K562 (cell line): ENCODE results near the gene IL15RA. TPM values are rescaled to one million over a fixed set of nuclear protein-coding genes. Genes with fewer than 3 reads are reported as not detected.
A peak's percentile ranks its signal among the peaks of the same experiment; 100 is the strongest.

Source experiments
- CC2D1A ChIP-seq: fragments of 450-650 bp; IDR thresholded peaks from 2 replicates; pipeline ENCODE4 v1.6.1; 2017; ENCODE audit warnings: mild to moderate bottlenecking
- CEBPG ChIP-seq, 3 experiments: fragments of 200-800 bp in 1 of 3; sonication (Bioruptor generic) in 1 of 3; sonication (generic) in 1 of 3; formaldehyde crosslinking in 1 of 3; IDR thresholded peaks in 2 of 3; conservative IDR thresholded peaks in 1 of 3; 2 replicates each; pipeline versions ENCODE4 v1.6.1 to v1.8.0; 2016 to 2022; ENCODE audit warnings: missing compliant biosample characterization in 2 of 3, missing genetic modification characterization in 2 of 3, mild to moderate bottlenecking in 1 of 3, missing genetic modification reagents in 1 of 3
- E2F6 ChIP-seq, 2 experiments: IDR thresholded peaks; 2 replicates each; pipeline ENCODE4 v1.6.1; 2011; ENCODE audit warnings: borderline replicate concordance in 1 of 2, control low read depth in 1 of 2, low read depth in 1 of 2, low read length in 1 of 2, mild to moderate bottlenecking in 1 of 2, mixed read lengths in 1 of 2, moderate library complexity in 1 of 2; ENCODE audit not compliant: insufficient read depth in 1 of 2, insufficient read length in 1 of 2, poor library complexity in 1 of 2, severe bottlenecking in 1 of 2; ENCODE audit errors: extremely low read depth in 1 of 2
- HNRNPUL1 ChIP-seq: fragments of 200-400 bp; formaldehyde crosslinking; IDR thresholded peaks from 2 replicates; pipeline ENCODE4 v1.6.1; 2017; ENCODE audit warnings: low read length
- IFI16 ChIP-seq: fragments of 250-450 bp; sonication (Bioruptor Pico); IDR thresholded peaks from 2 replicates; pipeline ENCODE4 v2.1.2; 2022; ENCODE audit warnings: mild to moderate bottlenecking, inconsistent platforms
- MTA1 ChIP-seq: fragments of 450-650 bp; IDR thresholded peaks from 2 replicates; pipeline ENCODE4 v1.6.1; 2017; ENCODE audit warnings: borderline replicate concordance
- MTF1 ChIP-seq: fragments of 250-450 bp; sonication (Bioruptor Pico); IDR thresholded peaks from 2 replicates; pipeline ENCODE4 v1.9.0; 2021; ENCODE audit warnings: moderate library complexity, mild to moderate bottlenecking, inconsistent platforms, borderline replicate concordance
- MYBL2 ChIP-seq, 2 experiments: fragments of 450-650 bp in 1 of 2; sonication (generic) in 1 of 2; formaldehyde crosslinking in 1 of 2; IDR thresholded peaks; 2 replicates each; pipeline versions ENCODE4 v1.6.1 to v1.8.1; 2017 to 2022; ENCODE audit warnings: borderline replicate concordance in 1 of 2, inconsistent platforms in 1 of 2, low read depth in 1 of 2, mild to moderate bottlenecking in 1 of 2, missing genetic modification reagents in 1 of 2, moderate library complexity in 1 of 2
- NFYB ChIP-seq: IDR thresholded peaks from 2 replicates; pipeline ENCODE4 v1.6.1; 2011; ENCODE audit warnings: mild to moderate bottlenecking, moderate library complexity; ENCODE audit not compliant: insufficient read length; ENCODE audit errors: extremely low read depth
- PYGO2 ChIP-seq: fragments of 450-650 bp; IDR thresholded peaks from 2 replicates; pipeline ENCODE4 v1.6.1; 2016; ENCODE audit warnings: mild to moderate bottlenecking, missing genetic modification characterization, moderate library complexity, missing compliant biosample characterization
- RFX5 ChIP-seq: IDR thresholded peaks from 2 replicates; pipeline ENCODE4 v1.6.1; 2011; ENCODE audit warnings: low read depth, mild to moderate bottlenecking, improper control_type of control experiment, low read length
- RNF219 ChIP-seq: fragments of 250-450 bp; sonication (Bioruptor Pico); IDR thresholded peaks from 2 replicates; pipeline ENCODE4 v1.5.0; 2022; ENCODE audit warnings: mild to moderate bottlenecking
- SIRT6 ChIP-seq: IDR thresholded peaks from one replicate; pipeline ENCODE4 v1.6.1; 2012; ENCODE audit warnings: low read depth, mild to moderate bottlenecking, control low read depth, inconsistent platforms, low read length, moderate library complexity
- SMAD3 ChIP-seq: fragments of 450-650 bp; formaldehyde crosslinking; conservative IDR thresholded peaks from 2 replicates; pipeline ENCODE4 v1.4.0; 2020; ENCODE audit warnings: mild to moderate bottlenecking
- SOX6 ChIP-seq: fragments of 450-650 bp; IDR thresholded peaks from 2 replicates; pipeline ENCODE4 v1.6.1; 2014; ENCODE audit warnings: mild to moderate bottlenecking
- SP1 ChIP-seq: sonication (generic); formaldehyde crosslinking; IDR thresholded peaks from 2 replicates; pipeline ENCODE4 v1.8.1; 2022; ENCODE audit warnings: mild to moderate bottlenecking, missing genetic modification reagents
- THAP7 ChIP-seq: fragments of 250-450 bp; sonication (Bioruptor Pico); IDR thresholded peaks from 2 replicates; pipeline ENCODE4 v1.5.0; 2021
- ZC3H8 ChIP-seq: fragments of 450-650 bp; IDR thresholded peaks from 2 replicates; pipeline ENCODE4 v1.6.1; 2017
- ZNF124 ChIP-seq: sonication (generic); formaldehyde crosslinking; IDR thresholded peaks from 2 replicates; pipeline ENCODE4 v1.8.1; 2022; ENCODE audit warnings: missing genetic modification reagents
- ZNF133 ChIP-seq: fragments of 250-450 bp; sonication (Bioruptor Pico); IDR thresholded peaks from 2 replicates; pipeline ENCODE4 v1.4.0; 2020; ENCODE audit warnings: mild to moderate bottlenecking
- ZNF140 ChIP-seq: fragments of 250-450 bp; sonication (Bioruptor Pico); IDR thresholded peaks from 2 replicates; pipeline ENCODE4 v1.8.0; 2021; ENCODE audit warnings: moderate library complexity, mild to moderate bottlenecking, inconsistent platforms
- ZNF316 ChIP-seq: fragments of 450-650 bp; IDR thresholded peaks from 2 replicates; pipeline ENCODE4 v1.6.1; 2016
- ZNF507 ChIP-seq: conservative IDR thresholded peaks from 2 replicates; pipeline ENCODE4 v1.6.1; 2017; ENCODE audit warnings: missing genetic modification characterization, missing compliant biosample characterization
- ZNF584 ChIP-seq: fragments of 200-800 bp; sonication (Bioruptor generic); IDR thresholded peaks from 2 replicates; pipeline ENCODE4 v1.6.1; 2016; ENCODE audit warnings: low read depth, mild to moderate bottlenecking, missing genetic modification characterization, missing compliant biosample characterization
- ZNF764 ChIP-seq: fragments of 250-450 bp; sonication (Bioruptor Pico); IDR thresholded peaks from 2 replicates; pipeline ENCODE4 v1.4.0; 2020; ENCODE audit warnings: low read depth, mild to moderate bottlenecking, moderate library complexity
- polyA plus RNA-seq, 8 experiments: library from polyadenylated mRNA; depleted of rRNA in 4 of 8; stranded (reverse) in 5 of 8; unstranded in 3 of 8; fragments of >200 nt; fragmentation: Nextera tagmentation in 2 of 8; fragmentation: Illumina TruSeq in 1 of 8; extraction: Ambion mirVana in 2 of 8; extraction: Trizol in 1 of 8; gene quantifications; 2 replicates each; pipeline versions ENCODE4 v1.2.1 to v1.2.3, GENCODE V29; 2011 to 2014; ENCODE audit warnings: inconsistent platforms in 1 of 8, missing spikeins in 1 of 8
- total RNA-seq, 7 experiments: library from RNA; depleted of rRNA in 6 of 7; stranded (reverse); fragments of >200 nt in 6 of 7; fragmentation: Illumina TruSeq in 2 of 7; extraction: Trizol in 2 of 7; gene quantifications; 2 replicates each; pipeline versions ENCODE4 v1.2.1 to v1.2.3, GENCODE V29; 2011 to 2021; ENCODE audit warnings: low replicate concordance in 1 of 7

The IL15RA gene
- total and polyA plus RNA-seq, 9 of the 15 experiments (the other 6 are each of a cell fraction or from before 2014, with no cell fraction given) = 1.2 to 11.7 (median 8.0) TPM

- TF ChIP-seq THAP7 (no peak), SMAD3 (CRISPR knock-in tag) (no peak), ZNF764 (CRISPR knock-in tag) (no peak), ZNF507 (tag) (no peak), SP1 (no peak), IFI16 (no peak), ZNF316 (no peak), E2F6 (IDR thresholded peaks at IDR 0.05; ENCODE audit: borderline replicate concordance in 1 of 2, extremely low read depth in 1 of 2, insufficient read depth in 1 of 2, insufficient read length in 1 of 2, low read depth in 1 of 2, low read length in 1 of 2, poor library complexity in 1 of 2, severe bottlenecking in 1 of 2) (no peak), SOX6 (peak; percentile 68), ZNF133 (no peak), ZNF140 (CRISPR knock-in tag) (no peak), MTF1 (CRISPR knock-in tag) (no peak), CEBPG (CRISPR knock-in tag; IDR thresholded peaks at IDR 0.05) (no peak), CEBPG (tag; conservative IDR thresholded peaks at IDR 0.05 in 1 of 2, IDR thresholded peaks at IDR 0.05 in 1 of 2) (no peak), ZNF584 (CRISPR knock-in tag) (no peak), MYBL2 (IDR thresholded peaks at IDR 0.05; ENCODE audit: low read depth) (no peak), MYBL2 (CRISPR knock-in tag; IDR thresholded peaks at IDR 0.05; ENCODE audit: borderline replicate concordance) (no peak), PYGO2 (tag) (no peak), RFX5 (no peak), HNRNPUL1 (no peak), RNF219 (no peak), NFYB (no peak), ZNF124 (CRISPR knock-in tag) (no peak), MTA1 (no peak), CC2D1A (no peak), ZC3H8 (no peak), SIRT6 (no peak)
These were observed 17.0 kb downstream of the IL15RA start (continued) for GRCh38 chr10:5960070-5960972.
